Activated CD8-positive, alpha-beta memory T cell treated with anti-CD3 and anti-CD28 coated beads for 48 hours (primary cell): ENCODE data around the gene C3.

Source experiments
- DNase-seq, 3 experiments: peaks; one replicate each; pipeline ENCODE4 v3.0.0-alpha.2; 2020; ENCODE audit warnings: low read depth in 2 of 3, low spot score in 2 of 3

The C3 gene

DNA sequence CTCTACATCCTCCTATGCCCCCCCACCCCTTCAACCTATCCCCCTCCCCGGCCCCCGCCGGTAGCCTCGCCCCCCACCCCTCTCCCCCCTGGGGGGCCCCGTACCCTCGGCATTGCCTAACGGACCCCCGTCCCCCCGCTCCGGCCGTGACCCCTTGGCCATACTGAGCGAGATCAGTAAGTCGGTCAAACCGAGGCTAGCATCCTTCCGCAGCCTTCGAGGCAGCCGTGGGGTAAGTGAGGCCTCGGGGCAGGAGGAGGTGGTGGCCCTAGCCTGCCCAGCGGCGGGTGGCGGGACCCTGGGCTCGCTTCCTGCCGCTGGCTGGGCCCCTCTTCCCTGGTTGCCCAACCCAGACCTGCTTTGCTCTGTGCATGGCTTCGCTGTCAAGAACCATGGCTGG, 25.5 kb upstream of the C3 start:
- no peak for DNase-seq

GRCh38 chr19:6744381-6745301, 24.2 kb upstream of the C3 start:
- no peak for DNase-seq

- no peak for DNase-seq
Measured at GRCh38 chr19:6743714-6744380, 23.4 kb upstream of the C3 start.

DNA sequence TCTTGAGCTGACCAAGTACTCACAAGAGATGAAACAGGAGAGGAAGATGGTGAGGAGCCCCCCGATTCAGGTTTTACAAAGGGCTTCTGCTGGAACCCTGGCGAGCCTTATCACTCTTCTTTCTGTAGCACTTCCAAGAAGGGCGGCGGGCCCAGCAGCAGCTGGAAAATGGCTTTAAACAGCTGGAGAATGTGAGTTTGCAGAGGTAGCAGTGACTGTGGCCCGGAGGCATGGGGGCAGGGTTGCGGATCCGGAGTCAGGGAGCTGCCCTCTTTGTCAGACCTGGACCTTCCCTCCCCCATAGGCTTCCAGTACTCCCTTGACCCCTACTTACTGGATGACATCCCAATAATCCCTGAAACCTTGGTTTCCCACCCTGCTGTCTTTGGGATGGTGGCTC, 22.6 kb upstream of the C3 start:
- no peak for DNase-seq

DNA sequence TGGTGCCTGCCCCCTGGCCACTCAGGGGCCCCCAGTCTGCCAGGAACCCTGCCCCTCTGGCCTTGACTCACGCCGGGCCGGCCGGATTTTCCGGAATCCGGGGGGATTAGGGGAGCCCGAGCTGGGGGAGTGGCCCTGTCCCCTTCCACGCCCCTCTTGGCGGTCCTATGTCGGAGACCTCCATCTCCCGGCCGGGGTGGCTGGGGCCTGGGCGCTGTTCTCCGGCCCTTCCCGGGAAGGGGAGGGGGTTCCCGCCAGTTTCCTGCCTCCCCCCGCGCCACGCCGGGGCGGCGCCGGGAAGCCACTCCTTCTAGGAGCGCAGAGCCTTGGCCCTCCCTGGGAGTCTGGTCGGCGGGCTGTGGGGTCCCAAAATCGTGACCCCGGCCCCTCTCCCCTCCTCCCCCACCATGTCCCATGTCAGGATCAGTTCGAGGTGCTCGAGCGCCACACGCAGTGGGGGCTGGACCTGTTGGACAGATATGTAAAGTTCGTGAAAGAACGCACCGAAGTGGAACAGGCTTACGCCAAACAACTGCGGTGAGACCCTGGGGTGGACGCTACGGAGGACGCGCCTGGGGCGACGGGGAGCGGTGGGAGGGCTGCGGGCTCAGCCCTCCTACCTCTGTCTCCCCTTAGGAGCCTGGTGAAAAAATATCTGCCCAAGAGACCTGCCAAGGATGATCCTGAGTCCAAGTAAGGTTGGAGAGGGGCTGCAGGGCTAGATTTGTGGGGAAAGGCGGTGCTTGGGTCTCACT, 20.3 kb upstream of the C3 start:
- peak in 1 of 3 experiments; percentile 17 for DNase-seq

DNA sequence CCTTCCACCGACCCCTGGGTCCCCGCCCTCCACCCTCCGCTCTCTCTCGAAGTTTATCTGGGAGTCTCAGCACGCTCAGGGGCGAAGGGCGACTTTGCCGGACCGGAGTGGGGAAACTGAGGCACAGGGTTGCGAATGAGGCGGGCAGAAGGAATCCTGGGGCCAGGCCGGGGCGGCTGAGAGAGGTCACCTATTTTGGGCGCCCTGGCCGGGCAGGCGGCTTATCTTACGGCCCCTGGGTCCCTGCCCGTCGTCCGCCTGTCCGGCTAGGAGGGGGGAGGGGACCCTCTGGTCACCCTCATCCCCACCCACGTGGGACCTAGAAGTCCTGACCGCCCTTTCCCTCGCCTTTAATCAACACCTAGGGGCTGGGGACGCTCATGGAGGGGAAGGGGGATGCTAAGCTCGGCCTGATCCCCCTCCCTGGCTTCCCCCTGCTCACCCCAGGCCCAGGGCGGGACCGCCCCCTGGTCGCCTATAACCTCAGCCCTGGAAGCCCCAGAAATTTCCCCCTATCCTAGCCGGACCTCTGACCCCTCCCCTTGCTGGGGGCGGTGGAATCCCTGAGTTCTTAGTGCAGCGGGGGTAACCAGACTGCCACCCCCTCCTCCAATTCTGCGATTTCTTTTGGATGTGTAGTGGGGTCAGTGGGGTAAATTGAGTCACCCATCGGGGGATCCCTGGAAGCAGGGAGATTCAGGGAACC, 19.6 kb upstream of the C3 start:
- peak in 2 of 3 experiments; percentile 26 to 34 for DNase-seq

GRCh38 chr19:6739390-6739882, 19.0 kb upstream of the C3 start, which contains the start of gene TRIP10:
TRIP10 (plus strand) TSS chr19:6739680; CDS start chr19:6739762, 82 bp downstream.
- peak; percentile 72 to 74 (median 74) for DNase-seq

DNA sequence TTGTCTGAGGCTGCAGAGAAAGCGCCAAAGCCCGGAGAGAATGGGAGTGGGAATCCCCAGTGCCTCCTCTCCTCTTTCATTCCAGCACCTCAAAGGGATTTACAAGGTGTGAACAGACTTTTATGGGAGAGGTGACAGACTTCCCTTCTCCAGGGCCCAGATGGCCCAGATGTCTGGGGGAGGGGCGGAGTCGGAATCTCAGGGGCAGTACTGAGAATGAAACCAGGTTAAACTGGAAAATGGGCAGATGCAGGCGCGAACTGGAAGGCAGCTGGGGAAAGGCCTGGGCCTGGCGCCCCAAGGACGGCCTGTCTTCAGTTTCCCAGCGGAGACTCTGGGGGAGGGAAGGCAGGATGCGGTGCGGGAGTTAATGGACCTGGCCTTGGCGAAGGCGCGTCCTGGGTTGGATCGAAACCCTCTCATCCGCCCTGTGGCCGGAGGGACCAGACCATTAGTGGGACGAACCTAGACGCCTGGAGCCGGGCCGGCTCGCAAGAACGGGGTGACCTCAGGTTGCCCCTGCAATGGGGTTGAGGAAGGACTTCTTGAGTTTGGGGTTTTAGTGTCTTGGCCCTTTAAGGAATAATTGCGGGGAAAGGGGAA, 18.4 kb upstream of the C3 start:
- peak in 1 of 3 experiments; percentile 11 for DNase-seq

DNA sequence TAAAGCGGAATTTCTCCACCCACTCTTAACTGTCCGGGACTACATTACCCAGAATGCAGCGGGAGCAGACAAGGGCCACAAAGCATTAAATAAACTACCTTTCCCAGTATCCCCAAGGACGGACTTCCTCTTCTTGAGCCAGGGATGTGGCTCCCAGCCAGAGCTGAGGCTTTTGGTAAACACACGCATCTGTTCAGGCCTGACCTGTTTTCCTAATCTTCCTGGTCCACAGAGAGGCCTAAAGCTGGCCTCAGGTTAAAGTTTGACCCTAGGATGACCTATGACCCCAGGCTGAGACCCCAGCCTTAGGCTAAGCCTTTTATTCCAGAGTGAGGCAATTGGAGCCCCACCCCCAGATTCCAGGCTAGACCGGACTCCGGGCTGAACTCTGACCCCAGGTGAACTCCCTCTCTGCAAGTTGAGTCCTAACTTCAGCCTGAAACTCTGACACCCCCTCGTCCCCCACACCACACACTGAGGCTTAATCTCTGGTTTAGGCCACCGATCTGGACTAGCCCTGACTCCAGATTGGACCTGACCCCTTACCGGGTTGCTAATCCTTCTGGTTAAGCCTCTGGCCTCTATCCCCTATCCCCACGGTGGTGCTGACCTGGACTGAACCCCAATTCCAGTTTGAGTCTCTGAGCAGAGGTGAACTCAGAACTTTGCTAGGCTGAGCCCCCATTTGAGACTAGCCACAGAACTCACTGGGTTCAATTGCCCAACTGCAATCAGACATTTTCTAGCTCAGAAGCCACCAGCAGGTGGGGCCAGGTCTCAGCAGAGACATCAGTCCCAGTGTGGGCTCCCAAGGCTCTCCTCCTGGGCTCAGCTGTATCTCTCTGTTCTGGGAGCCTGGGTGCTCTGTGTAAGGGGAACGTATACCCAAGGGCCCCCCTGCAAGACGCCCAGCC, 17.7 kb upstream of the C3 start:
- peak in 2 of 3 experiments; percentile 53 to 54 for DNase-seq

- peak; percentile 94 to 98 (median 96) for DNase-seq
Measured at GRCh38 chr19:6737284-6737872, 16.9 kb upstream of the C3 start, which contains the start of gene GPR108. GPR108 (minus strand) TSS chr19:6737580; CDS start chr19:6737576, 4 bp downstream.

- DNase-seq, result no peak
Measured at GRCh38 chr19:6736917-6737283, 16.4 kb upstream of the C3 start.

- peak; percentile 43 to 54 (median 47) for DNase-seq
Measured at GRCh38 chr19:6736169-6736916, 15.9 kb upstream of the C3 start.

DNA sequence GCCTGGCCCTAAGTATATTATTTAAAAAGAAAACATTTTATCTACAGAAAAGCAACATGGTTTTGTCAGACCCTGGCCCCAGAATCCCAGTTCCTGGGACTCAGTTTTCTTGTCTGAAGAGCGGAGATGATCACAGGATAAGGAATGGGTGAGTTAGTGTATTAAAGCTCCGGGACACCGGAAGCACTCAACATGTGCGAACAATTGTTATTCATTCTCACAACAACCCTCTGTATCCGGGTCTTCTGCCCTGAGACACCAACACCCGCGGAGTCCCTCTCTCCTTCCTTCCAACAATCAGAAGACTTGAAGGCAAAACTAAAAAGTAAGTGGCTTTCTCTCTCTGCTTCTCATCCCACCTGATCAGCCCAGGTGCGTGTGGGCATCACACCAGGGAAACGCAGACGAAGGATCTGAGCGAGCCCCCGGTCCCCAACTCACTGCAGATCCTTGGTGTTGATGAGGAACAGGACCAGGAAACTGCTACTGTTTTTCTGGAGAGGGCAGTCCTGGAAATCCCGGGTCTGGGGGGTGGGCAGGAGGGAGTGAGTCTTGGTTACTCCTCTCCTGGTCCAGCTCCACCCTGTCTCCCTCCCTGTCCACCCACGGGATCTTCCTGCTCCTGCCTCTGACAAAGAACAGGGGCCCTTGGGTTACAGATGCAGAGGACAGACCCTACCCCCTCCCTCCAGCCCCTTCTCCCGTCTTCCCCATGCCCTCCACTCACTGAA, 14.9 kb upstream of the C3 start:
- DNase-seq, result no peak

- no peak for DNase-seq
Measured at GRCh38 chr19:6734096-6734696, 13.7 kb upstream of the C3 start.

DNA sequence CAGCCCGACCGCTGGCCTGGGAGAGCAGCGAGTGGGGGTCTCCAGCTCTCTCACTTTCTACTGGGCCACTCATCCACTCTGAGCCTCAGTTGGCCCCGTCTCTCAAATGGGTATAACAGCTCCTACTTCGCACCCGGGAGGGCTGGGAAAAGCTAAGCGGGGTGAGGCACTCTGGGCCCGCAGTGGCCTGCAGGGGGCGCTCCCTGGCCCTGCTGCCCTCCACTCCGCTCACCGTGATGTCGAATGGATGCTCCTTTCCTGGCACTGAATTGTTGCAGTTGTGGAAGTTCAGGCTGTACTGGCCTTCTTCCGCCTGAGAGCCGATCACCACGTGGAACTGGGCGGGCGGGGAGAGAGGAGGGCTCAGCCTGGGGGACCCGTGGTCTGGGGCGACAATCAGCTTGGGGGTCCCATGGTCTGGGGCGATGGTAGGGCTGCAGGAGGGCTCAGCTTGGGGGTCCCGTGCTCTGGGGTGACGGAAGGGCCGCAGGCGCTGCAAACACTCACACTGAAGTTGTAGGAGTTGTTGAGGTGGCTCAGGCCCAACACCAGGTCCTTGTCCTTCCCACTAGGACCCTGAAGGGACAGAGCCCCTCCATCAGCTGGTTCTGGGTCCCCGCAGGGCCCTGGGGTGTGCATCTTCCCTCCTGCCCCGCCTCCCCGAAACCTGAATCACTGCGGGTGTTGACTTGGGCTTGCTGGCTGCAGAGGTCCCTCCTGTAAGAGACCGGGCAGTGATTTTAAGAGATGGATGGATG, 13.1 kb upstream of the C3 start:
- no peak for DNase-seq

DNA sequence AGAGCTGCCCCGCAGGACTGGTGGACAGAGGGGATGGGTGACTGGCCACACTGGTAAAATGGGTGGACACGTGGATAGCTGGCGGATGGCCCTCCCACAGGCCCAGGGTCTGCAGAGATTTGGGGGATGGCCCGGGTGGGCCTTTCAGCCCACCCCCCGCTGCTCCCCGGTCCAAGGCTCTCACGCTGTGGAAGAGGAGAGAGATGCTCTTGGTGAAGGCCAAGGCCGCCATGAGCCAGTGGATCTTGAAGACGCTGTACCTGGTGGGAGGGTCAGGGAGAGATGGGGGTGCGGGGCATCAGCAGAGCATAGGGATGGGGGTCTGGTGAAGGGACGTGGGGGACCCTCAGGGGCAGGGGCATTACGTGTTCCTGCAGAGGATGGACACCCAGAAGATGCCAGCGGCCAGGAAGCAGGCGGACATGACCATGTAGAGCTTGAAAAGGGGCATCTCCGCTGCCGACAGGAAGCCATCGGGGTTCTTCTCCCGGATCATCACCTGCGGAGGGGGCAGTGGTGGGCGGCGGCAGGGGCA, 12.4 kb upstream of the C3 start:
- no peak for DNase-seq
